ENCODE data around the gene PMP22. TPM values are rescaled to one million over a fixed set of nuclear protein-coding genes. Genes with fewer than 3 reads are reported as not detected.
"Not testable (repeated sequence)": the region's sequence is repeated elsewhere in the genome, so short reads cannot be mapped to it uniquely, and the experiment has no call there.

The PMP22 gene
- total and polyA plus RNA-seq, 5 donors: 116 to 137 (median 126) TPM

DNA sequence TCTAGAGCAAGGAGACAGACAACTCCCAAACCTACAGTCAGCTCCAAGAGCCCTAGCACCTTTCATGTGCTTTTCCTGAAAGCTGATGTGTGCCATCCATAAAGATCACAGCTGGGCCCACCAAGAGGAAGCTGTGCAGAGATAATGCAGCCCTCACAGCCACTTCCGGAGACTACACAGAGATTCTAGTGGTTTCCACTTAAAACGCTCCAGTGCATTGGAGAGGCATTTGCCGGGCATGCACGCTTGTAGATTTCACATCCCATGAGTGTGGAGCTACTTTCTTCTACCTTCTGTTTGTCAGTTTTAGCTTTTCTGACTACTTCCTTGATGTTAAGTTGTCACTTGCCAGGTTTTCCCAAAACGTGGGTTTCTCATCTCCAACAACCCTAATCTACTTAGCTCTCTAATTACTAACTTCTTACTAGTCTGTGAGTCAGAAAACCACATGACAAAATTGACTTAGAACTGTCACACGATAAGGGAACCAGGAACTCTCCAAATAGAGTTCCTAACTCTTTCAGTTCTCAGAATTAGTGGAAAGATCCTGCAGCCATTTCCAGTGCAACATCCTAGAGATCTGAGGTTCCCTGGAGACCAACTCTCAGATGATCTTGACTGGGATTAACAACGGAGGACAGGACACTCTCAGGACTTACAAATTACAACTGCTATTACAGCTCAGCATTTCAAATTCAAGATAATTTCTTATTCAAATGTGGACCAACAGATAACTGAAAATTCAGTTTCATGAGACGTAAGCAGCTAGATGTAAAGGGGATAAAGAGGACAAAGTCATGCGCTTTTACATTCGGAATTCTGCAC is 28.6 kb downstream of the PMP22 start:
- H3K27ac ChIP-seq (ENCODE audit: low read length): no peak overlapping the region
- peaks cover 13% of the 10 kb centered on the region for H3K4me1 ChIP-seq (ENCODE audit: control insufficient read depth, insufficient read depth, low read length)

DNA sequence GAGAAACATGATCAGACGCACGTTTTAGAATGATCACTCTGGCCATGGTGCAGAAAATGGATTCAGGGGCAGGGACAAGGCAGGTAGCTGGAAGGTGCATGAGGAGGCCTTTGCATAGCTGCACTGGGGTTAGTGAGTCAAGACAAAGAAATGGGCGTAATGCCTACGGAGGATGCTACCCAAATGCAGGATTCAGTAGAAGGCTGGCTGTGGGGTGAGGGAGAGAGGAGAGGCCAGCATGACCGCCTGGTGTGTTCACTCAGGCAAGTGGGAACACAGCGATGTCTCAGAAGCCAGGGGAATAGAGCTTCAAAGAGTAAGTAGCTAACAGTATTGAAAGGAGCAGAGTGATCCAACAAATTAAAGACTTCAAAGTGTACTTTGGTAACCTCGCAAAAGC is 31.2 kb downstream of the PMP22 start:
- no peak overlapping the region for H3K27ac ChIP-seq (ENCODE audit: low read length)
- peaks cover 13% of the 10 kb centered on the region for H3K4me1 ChIP-seq (ENCODE audit: control insufficient read depth, insufficient read depth, low read length)
- DNase-seq (no peak), ATAC-seq (no peak)
- WGBS: 88% methylated on average over 7 of the region's 7 CpGs
- intact Hi-C loops (cut with DNase I): no loop called here
- H3K4me3 ChIP-seq (ENCODE audit: low read length): no peak overlapping the region
- no peaks in the 10 kb centered on the region for H3K27me3 ChIP-seq (ENCODE audit: control insufficient read depth, insufficient read depth)
- H3K9me3 ChIP-seq (ENCODE audit: control insufficient read depth, low read length): no peaks in the 10 kb centered on the region

More for the DNA sequence above, 28.6 kb downstream of the PMP22 start:
- H3K9me3 ChIP-seq (ENCODE audit: control insufficient read depth, low read length): no peaks in the 10 kb centered on the region
- no peak overlapping the region for H3K4me3 ChIP-seq (ENCODE audit: low read length)
- ATAC-seq (no peak), DNase-seq (no peak)
- 53% methylated on average over 10 of the region's 10 CpGs for WGBS
- no peaks in the 10 kb centered on the region for H3K27me3 ChIP-seq (ENCODE audit: control insufficient read depth, insufficient read depth)
- intact Hi-C loops (cut with DNase I): no loop called here

DNA sequence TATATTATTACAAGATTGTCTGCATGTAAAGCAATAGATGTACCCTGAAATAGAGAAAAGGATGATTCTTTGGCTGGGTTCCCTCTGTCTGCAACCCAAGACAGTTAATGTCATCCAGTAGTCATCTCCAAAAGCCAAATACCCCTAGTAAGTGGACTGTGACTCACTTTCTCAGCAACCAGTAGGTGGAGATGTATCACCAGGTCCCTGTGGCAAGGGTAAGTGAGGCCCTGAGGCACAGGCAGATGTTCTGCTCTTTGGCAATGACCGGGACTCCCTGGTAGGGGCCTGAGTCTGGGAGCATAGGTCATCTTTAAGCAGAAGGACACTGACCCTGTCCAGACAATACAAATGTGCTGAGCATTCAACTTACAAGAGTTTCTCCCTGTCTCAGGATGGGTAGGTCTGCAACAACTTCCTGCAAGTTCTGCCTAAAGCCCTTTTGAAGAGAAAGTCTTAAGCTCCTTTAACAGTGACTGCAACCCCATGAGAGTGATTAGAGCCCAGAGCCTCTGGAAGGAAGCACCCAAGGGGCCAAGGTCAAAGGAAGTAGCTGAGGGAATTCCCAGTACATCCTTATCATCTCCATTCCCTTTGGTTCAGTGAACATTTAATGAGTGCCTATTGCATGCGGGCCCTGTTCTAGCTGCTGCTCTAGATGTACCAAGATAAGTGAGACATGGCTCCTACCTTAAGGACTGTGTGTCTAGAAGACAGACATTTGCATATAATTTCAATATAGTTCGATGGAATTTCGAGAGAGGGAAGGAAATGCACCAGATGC is 31.9 kb downstream of the PMP22 start:
- no peaks in the 10 kb centered on the region for H3K27me3 ChIP-seq (ENCODE audit: control insufficient read depth, insufficient read depth)
- H3K27ac ChIP-seq (ENCODE audit: low read length): no peak overlapping the region
- intact Hi-C loops (cut with DNase I): no loop called here
- H3K4me3 ChIP-seq (ENCODE audit: low read length): no peak overlapping the region
- ATAC-seq (peak; percentile 50 to 52), DNase-seq (peak in 1 of 3 donors; percentile 63)
- H3K9me3 ChIP-seq (ENCODE audit: control insufficient read depth, low read length): no peaks in the 10 kb centered on the region
- 70% methylated on average over 4 of the region's 4 CpGs for WGBS
- H3K4me1 ChIP-seq (ENCODE audit: control insufficient read depth, insufficient read depth, low read length): peaks cover 13% of the 10 kb centered on the region

DNA sequence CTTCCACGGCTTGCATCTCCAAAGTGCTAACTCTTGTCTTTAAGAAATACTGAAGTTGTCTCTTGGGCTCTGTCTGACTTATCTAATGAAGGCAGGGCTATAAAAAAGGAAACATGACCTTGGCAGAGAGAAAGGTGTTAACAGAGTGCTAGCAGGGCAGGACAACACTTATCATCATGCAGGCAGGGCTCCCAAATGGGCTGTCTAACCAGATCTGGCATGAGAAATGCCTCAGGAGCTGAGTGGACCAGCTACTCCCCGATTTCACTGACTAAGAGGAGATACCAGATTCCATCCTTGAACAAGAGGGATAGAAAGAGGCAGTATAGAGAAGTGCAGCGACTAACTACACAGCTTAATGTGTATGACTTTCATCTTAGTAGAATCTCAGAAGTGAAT is 32.6 kb downstream of the PMP22 start:
- intact Hi-C loops (cut with DNase I): no loop called here
- Histone ChIP-seq H3K4me1 (ENCODE audit: control insufficient read depth, insufficient read depth, low read length) (peaks cover 13% of the 10 kb centered on the region), H3K9me3 (ENCODE audit: control insufficient read depth, low read length) (no peaks in the 10 kb centered on the region), H3K27ac (ENCODE audit: low read length) (peak overlapping the region; percentile 56), H3K4me3 (ENCODE audit: low read length) (no peak overlapping the region), H3K27me3 (ENCODE audit: control insufficient read depth, insufficient read depth) (no peaks in the 10 kb centered on the region)
- 32% methylated on average over 3 of the region's 3 CpGs for WGBS
- peak; percentile 83 to 84 for ATAC-seq
- DNase-seq: peak in 2 of 3 donors; percentile 55 to 61

DNA sequence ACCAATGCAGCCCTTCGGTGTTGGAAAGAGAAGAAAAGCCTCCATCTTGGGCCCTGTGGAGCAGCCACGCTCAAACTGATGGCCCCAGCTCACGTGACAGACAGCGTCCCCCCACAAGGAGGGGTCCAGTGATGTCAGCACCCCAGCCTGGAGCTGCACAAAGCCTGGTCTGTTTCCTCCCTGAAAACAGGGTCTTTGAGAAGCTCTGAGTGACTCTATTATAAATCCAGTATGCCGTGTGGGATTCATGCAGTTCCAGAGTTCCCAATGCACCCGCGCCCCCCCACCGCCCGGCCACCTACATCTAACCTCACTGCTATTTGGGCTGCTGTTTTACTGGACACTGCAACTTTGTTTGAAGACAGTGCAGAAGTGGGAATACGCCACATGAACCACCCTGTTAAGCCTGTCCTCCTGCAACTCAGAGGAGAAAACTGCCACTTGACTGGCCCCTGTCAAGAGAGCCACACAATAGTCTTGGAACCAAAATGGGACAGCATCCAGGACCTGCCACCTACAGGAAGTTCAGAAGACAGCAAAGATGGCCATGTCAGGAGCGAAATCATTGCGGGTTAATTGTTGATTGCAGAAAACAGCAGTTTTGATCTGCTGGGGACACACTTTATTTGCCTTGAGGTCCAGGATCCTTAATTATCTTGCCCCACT is 33.1 kb downstream of the PMP22 start:
- no peaks in the 10 kb centered on the region for H3K27me3 ChIP-seq (ENCODE audit: control insufficient read depth, insufficient read depth)
- peaks cover 13% of the 10 kb centered on the region for H3K4me1 ChIP-seq (ENCODE audit: control insufficient read depth, insufficient read depth, low read length)
- 73% methylated on average over 12 of the region's 12 CpGs for WGBS
- no peak overlapping the region for H3K4me3 ChIP-seq (ENCODE audit: low read length)
- intact Hi-C loops (cut with DNase I): no loop called here
- peak overlapping the region; percentile 56 for H3K27ac ChIP-seq (ENCODE audit: low read length)
- H3K9me3 ChIP-seq (ENCODE audit: control insufficient read depth, low read length): no peaks in the 10 kb centered on the region
- ATAC-seq: peak; percentile 5 to 15
- DNase-seq: peak in 1 of 3 donors; percentile 60

DNA sequence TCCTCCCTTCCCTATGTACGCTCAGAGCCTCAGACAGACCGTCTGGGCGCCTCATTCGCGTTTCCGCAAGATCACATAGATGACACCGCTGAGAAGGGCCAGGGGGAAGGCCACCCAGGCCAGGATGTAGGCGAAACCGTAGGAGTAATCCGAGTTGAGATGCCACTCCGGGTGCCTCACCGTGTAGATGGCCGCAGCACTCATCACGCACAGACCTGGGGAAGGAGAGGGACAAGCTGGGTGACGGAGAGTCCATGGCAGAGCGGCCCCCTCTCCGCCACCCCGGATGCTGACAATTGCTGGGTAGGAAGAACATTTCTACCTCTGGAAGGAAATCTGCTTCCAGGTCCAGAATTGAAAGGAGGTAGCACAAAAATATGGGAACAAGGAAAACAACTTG is 34.3 kb downstream of the PMP22 start:
- Histone ChIP-seq H3K4me3 (ENCODE audit: low read length) (no peak overlapping the region), H3K4me1 (ENCODE audit: control insufficient read depth, insufficient read depth, low read length) (peaks cover 13% of the 10 kb centered on the region), H3K27me3 (ENCODE audit: control insufficient read depth, insufficient read depth) (no peaks in the 10 kb centered on the region), H3K27ac (ENCODE audit: low read length) (no peak overlapping the region), H3K9me3 (ENCODE audit: control insufficient read depth, low read length) (no peaks in the 10 kb centered on the region)
- WGBS: 93% methylated on average over 18 of the region's 18 CpGs
- ATAC-seq (no peak), DNase-seq (no peak)
- intact Hi-C loops (cut with DNase I): no loop called here

DNA sequence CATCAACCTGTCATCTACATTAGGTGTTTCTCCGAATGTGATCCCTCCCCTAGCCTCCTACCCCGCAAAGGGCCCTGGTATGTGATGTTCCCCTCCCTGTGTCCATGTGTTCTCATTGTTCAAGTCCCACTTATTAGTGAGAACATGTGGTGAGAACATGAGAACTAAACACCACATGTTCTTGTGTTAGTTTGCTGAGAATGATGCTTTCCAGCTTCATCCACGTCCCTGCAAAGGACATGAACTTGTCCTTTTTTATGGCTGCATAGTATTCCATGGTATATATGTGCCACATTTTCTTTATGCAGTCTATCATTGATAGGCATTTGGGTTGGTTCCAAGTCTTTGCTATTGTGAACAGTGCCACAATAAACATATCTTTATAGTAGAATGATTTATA is 43.3 kb downstream of the PMP22 start:
- not testable (repeated sequence) for H3K27ac ChIP-seq (ENCODE audit: low read length)

DNA sequence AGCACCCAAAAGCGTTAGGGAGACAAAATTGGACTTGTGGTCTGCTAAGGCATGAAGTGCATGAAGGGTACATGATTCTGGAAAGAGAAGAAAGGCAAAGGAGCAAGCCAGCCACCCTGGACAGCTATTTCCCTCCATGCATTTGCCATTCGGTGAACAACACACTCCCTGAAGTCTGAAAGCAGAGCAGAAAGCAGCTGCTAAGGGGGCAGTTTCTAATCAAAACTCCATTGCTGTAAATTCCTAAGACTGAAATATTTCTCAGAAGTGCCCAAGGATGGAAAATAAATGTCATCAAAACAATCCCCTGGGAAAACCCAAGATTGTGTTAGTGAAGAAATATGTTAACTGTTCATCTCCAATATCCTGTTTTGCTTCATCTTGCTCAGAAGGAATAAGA is 44.3 kb downstream of the PMP22 start:
- no peaks in the 10 kb centered on the region for H3K9me3 ChIP-seq (ENCODE audit: control insufficient read depth, low read length)
- ATAC-seq: no peak
- no peaks in the 10 kb centered on the region for H3K27me3 ChIP-seq (ENCODE audit: control insufficient read depth, insufficient read depth)
- no peak overlapping the region for H3K27ac ChIP-seq (ENCODE audit: low read length)
- H3K4me3 ChIP-seq (ENCODE audit: low read length): no peak overlapping the region
- no peaks in the 10 kb centered on the region for H3K4me1 ChIP-seq (ENCODE audit: control insufficient read depth, insufficient read depth, low read length)
- WGBS: 34% methylated on average over 2 of the region's 2 CpGs
- intact Hi-C loops (cut with DNase I): no loop called here
- no peak for DNase-seq

More for the DNA sequence above, 43.3 kb downstream of the PMP22 start:
- H3K9me3 ChIP-seq (ENCODE audit: control insufficient read depth, low read length); ATAC-seq; DNase-seq; H3K27me3 ChIP-seq (ENCODE audit: control insufficient read depth, insufficient read depth); intact Hi-C loops (cut with DNase I); H3K4me3 ChIP-seq (ENCODE audit: low read length); H3K4me1 ChIP-seq (ENCODE audit: control insufficient read depth, insufficient read depth, low read length): not testable (repeated sequence)
- 90% methylated on average over 3 of the region's 3 CpGs for WGBS

DNA sequence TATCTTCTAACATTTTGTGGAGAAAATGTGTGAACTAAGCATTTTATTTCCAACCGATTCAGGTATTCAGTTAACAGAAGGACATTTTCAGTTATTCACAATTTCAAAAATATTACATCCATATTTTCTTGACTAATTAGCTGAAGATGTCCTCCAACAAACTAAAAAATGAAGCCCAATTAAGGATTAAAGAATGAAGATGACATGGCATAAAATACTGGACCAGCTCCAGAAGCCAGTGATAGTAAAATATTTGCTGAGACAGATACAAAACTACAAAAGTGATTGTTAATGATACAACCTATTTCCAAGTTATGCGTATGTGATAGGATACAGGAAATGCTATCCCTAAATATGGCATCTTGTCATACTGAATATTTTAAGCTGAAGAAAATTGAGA is 48.6 kb downstream of the PMP22 start:
- Histone ChIP-seq H3K4me3 (ENCODE audit: low read length) (no peak overlapping the region), H3K27ac (ENCODE audit: low read length) (no peak overlapping the region), H3K27me3 (ENCODE audit: control insufficient read depth, insufficient read depth) (no peaks in the 10 kb centered on the region), H3K4me1 (ENCODE audit: control insufficient read depth, insufficient read depth, low read length) (no peaks in the 10 kb centered on the region), H3K9me3 (ENCODE audit: control insufficient read depth, low read length) (no peaks in the 10 kb centered on the region)
- DNase-seq: no peak
- intact Hi-C loops (cut with DNase I): no loop called here
- WGBS: 82% methylated on average over 2 of the region's 2 CpGs
- ATAC-seq: no peak

DNA sequence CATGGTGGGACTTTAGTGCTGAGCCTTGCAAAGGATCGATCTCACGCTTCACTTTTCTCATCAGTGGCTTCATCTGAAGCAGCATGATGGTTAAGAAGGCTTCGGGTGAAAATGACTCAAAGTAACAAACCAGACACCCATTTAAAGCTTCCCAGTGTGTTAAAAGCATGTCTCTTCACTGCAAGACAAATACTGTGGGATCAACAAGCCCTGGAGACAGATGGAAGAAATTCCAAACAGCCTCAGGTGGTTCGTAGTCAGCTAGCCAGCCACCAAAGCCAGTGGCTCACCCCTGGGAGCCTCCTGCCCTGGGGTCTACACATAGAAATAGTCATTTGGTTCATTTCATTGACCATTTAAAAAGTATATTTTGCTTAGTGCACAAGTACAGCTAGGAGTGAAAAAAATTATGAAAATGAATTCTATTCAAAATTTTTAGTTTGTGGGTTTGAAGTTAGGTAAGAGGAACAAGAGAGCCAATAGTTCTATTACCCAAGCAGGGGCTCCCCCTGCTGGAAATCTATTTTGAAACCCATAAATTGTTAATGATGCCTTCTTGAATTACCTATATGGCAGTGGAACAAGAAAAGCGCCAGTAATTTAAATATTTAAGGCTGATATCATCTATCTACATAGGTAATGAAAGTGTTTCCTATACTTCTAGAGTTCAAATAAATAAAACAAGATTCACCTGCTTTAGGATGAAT is 51.6 kb downstream of the PMP22 start:
- 82% methylated on average over 5 of the region's 5 CpGs for WGBS
- H3K9me3 ChIP-seq (ENCODE audit: control insufficient read depth, low read length): no peaks in the 10 kb centered on the region
- intact Hi-C loops (cut with DNase I): no loop called here
- ATAC-seq (no peak), DNase-seq (no peak)
- no peaks in the 10 kb centered on the region for H3K27me3 ChIP-seq (ENCODE audit: control insufficient read depth, insufficient read depth)
- H3K4me1 ChIP-seq (ENCODE audit: control insufficient read depth, insufficient read depth, low read length): no peaks in the 10 kb centered on the region
- no peak overlapping the region for H3K4me3 ChIP-seq (ENCODE audit: low read length)
- no peak overlapping the region for H3K27ac ChIP-seq (ENCODE audit: low read length)

Data from right cardiac atrium (tissue), 5 donors.